A204.1 (cell line): ENCODE measurements around the gene SERTAD4.
"Not testable (repeated sequence)": the region's sequence is repeated elsewhere in the genome, so short reads cannot be mapped to it uniquely, and the experiment has no call there.

Experiments
- FAIRE-seq: peaks from 2 replicates; lab custom pipeline; 2012; peaks lifted over from hg19 to GRCh38; lab: Jason Lieb, UNC

The SERTAD4 gene

GRCh38 chr1:210262167-210262896 lies 29.7 kb downstream of the SERTAD4 start:
- no peak for FAIRE-seq

- no peak for FAIRE-seq
These were observed 30.3 kb downstream of the SERTAD4 start for GRCh38 chr1:210262897-210263272.

GRCh38 chr1:210263963-210264362 lies 31.4 kb downstream of the SERTAD4 start:
- no peak for FAIRE-seq

GRCh38 chr1:210264496-210265380 lies 32.1 kb downstream of the SERTAD4 start:
- no peak for FAIRE-seq

GRCh38 chr1:210265392-210265955 lies 32.9 kb downstream of the SERTAD4 start:
- FAIRE-seq, result not testable (repeated sequence)

GRCh38 chr1:210269981-210270380 lies 37.4 kb downstream of the SERTAD4 start:
- FAIRE-seq, result no peak

GRCh38 chr1:210272666-210273065 lies 40.1 kb downstream of the SERTAD4 start:
- no peak for FAIRE-seq

- no peak for FAIRE-seq
These were observed 47.6 kb downstream of the SERTAD4 start for GRCh38 chr1:210280221-210280620.

- no peak for FAIRE-seq
These were observed 55.5 kb downstream of the SERTAD4 start for GRCh38 chr1:210288116-210288515.

- no peak for FAIRE-seq
These were observed 56.7 kb downstream of the SERTAD4 start for GRCh38 chr1:210289248-210289647.

GRCh38 chr1:210291081-210291764 lies 58.6 kb downstream of the SERTAD4 start:
- no peak for FAIRE-seq

GRCh38 chr1:210291786-210292230 lies 59.2 kb downstream of the SERTAD4 start:
- FAIRE-seq, result no peak

GRCh38 chr1:210292231-210292871 lies 59.8 kb downstream of the SERTAD4 start:
- no peak for FAIRE-seq

- no peak for FAIRE-seq
These were observed 60.6 kb downstream of the SERTAD4 start for GRCh38 chr1:210293171-210293607.

- no peak for FAIRE-seq
These were observed 62.6 kb downstream of the SERTAD4 start for GRCh38 chr1:210294999-210295745.
